NCI-H2196 treated with DMSO at 0.1 percent for 48 hours (cell line): ENCODE data around the gene CCRL2.
"Not testable (repeated sequence)": the region's sequence is repeated elsewhere in the genome, so short reads cannot be mapped to it uniquely, and the experiment has no call there.

ENCODE experiments used
- DNase-seq: peaks from one replicate; lab custom pipeline; 2025; ENCODE audit not compliant: unreplicated experiment; lab: John Stamatoyannopoulos, UW

CCRL2 gene

DNA sequence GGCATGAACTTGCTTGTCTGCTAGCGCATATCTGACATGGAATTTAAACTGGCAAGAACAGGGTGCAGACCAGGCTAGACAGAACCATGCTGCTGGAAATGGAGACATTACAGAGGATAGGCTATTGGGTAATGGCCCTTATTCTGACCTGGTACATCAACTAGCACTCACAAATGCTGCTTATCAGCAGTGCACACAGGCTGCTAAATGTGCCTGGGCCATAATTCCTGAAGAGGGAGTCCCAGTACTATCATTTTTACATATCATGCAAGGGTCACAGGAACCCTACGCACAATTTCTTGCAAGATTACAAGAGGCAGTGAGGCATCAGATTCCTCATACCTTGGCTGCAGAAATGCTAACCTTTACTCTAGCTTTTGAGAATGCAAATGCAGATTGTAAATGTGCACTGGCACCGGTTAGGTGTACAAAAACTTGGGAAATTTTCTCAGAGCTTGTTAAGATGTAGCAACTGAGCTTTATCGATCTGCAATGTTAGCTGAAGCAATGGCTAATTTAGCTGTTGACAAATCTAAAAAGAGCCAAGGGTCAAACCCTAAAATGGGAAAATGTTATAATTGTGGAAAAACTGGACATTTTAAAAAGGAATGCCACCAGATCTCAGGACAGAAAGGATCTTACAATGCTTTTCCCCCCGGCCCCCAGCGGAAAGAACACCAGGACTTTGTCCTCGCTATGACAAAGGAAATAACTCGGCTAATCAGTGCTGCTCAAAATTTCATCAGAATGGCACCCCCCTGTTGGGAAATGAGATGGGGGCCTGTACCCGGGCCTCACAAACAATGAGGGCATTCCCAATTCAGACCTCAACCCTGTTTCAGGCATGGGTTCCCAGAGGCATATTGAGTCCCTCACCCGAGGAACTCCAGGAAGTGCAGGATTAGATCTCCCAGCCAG is 21.1 kb downstream of the CCRL2 start:
- no peak for DNase-seq

DNA sequence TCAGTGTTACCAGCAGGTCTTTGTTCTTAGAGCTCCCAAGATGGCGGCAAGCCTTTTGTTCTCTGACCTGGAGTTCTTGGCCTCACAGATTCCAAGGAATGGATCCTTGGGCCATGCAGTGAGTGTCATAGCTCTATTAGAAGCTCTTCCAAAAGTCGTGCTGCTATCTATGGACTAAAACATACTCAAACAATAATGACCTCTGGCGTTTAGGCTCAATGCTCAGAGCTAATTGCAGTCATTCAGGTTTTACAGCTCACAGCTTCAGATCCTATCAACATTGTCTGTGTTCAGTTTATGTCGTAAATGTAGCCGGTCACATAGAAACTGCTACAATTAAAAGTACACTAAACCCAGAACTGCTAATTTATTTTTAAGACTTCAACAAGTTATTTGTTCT is 22.2 kb downstream of the CCRL2 start:
- no peak for DNase-seq

DNA sequence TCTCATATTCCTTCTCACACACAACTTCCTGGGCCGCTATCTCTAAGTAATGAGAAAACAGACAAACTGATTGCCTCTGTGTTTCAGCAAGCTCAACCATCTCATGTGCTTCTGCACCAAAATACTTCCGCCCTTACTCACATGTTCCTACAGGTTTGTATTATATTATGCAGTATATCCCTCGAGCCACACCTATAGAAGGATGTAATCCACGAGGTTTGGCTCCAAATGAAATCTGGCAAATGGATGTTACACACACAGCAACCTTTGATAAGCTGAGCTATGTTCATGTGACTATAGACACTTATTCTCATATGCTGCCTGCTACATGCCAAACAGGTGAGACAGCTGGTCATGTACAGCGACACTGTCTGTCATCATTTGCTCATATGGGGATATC is 22.6 kb downstream of the CCRL2 start:
- DNase-seq = no peak

DNA sequence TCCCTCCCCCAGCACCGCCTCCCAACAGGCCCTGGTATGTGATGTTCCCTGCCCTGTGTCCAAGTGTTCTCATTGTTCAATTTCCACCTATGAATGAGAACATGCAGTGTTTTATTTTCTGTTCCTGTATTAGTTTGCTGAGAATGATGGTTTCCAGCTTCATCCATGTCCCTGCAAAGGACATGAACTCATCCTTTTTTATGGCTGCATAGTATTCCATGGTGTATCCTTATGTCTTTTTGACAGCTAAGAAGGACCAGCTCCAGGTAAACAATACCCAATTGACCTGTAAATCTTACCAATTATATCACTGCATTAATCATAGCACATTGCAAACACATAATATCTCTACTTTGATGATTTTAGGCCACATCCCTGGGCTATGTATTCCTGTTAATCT is 23.8 kb downstream of the CCRL2 start:
- not testable (repeated sequence) for DNase-seq

DNA sequence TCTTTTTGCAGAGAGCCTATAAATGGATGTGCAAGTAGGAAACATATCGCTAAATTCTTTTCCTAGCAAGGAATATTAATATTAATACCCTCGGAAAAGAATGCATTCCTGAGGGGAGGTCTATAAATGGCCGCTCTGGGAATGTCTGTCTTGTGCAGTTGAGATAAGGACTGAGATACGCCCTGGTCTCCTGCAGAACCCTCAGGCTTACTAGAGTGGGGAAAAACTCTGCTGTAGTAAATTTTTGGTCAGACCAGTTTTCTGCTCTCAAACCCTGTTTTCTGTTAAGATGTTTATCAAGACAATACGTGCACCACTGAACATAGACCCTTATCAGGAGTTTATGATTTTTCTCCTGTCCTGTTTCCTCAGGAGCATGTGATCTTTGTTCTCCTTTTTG is 24.8 kb downstream of the CCRL2 start:
- DNase-seq = not testable (repeated sequence)

DNA sequence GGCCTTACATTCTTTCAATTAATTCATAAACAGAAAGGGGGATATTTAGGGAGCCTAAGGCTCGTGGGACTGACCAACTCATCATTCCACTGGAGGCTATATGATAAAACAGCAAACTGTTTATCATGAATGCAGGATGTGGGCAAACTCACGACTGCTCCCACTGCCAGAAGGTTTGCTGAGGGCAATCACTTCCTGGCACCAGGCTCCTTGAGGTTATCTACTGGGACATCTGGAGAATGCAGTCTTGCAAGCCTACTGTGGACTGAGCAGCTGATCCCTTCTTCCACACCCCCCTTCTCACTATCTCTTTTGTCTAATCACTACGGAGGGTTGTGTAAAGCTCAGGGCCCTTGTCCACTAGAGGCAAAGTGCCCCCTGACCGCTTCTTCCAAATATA is 26.1 kb downstream of the CCRL2 start:
- DNase-seq = not testable (repeated sequence)

DNA sequence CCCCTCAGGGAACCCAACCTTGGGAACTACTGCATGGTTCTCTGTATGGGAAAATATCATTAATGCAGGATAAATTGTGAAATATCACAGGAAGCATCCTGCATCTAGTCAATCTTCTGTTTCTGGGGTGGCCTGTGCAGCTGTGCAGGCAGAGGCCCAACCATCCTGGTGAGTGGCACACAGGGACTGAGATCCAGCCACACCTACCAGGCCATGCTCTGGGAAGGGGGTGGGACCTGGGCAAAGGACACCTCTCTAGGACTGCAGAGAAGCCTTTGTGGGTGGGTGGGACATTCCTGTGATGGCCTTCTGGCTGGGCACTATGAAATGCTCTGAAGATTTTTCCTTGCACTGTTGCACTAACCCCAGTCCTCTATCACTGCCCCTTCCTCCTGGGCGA is 26.8 kb downstream of the CCRL2 start:
- DNase-seq = no peak

DNA sequence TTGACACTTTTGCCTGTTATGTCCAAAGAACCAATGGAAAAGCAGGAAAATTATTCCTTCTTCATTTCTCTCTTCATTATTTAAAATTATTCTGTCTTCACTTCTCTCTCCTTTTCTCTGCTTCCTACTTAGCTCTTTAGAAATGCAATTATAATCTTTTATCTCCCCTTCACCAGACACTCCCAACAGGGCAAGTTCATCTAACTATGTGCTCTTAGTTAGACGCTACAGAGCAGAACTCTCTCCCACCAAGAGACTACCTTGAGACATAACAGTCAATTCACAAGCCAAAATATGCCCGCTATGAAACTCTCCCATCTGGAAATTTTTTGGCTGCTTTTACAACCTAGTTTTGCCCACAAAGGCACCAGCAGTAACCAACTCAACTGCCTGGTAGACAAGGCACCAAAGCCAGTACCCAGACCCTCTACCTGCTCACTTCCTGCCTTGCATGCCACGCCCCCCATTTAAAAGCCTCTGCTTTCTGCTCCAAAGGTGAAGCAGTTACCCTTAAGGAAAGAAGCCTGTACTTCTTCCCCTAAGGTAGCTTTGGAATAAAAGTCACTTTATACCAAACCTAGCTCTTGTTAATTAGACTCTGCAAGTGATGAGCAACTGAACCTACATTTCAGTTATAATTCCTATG is 28.1 kb downstream of the CCRL2 start:
- DNase-seq = no peak

DNA sequence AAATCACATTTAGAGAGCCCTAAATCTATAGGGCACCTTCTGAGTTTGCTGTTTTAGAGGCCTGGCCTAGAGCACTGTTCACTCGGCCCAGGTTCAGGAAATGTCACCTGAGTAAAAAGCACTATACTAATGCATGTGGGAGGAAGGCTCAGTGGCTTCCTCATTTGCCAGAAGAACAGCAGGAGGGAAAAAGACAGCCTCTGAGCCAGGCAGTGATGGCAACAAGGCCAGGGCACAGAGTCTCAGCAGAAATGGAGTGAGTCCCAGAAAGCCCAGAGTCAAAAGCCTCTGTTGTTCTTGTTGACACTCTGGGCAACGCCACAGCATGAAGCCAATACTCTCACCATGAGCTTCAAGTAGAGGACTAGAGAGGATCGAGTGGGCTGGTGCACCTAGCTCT is 31.8 kb downstream of the CCRL2 start:
- no peak for DNase-seq

DNA sequence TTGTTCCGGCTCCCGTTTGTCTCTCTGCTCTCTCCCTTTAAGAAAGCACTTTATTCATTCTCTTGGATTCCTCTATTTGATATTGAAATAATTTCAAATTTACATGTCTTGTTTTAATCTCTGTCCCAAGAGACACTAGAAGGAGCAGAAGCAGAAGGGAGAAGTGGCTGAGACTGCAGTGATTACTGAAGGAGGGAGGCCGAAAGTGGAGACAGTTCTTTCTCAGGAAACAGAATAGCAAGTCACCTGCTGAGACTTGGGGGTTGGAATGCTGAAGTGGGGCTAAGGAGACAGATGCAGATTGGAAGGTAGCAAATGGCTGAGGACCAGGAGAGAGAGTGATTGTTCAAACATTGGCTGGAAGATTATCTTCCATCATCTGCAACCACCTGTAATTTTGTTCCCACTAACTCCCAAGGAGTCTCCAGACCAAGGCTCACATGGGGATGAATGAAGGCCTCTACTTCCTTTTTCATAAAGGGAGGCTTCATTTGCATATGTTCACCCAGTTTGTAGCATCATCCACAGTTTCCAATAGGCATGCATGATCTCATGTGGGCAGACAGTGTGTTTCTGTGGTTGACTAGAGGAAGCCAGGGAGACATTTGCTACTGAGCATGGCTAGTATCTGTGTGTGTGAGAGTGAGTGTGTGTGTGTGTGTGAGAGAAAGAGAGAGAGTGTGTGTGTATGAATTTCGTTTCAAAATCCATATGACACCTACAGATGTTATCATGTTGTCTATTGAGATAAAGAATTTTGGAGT is 33.7 kb downstream of the CCRL2 start:
- DNase-seq = no peak

DNA sequence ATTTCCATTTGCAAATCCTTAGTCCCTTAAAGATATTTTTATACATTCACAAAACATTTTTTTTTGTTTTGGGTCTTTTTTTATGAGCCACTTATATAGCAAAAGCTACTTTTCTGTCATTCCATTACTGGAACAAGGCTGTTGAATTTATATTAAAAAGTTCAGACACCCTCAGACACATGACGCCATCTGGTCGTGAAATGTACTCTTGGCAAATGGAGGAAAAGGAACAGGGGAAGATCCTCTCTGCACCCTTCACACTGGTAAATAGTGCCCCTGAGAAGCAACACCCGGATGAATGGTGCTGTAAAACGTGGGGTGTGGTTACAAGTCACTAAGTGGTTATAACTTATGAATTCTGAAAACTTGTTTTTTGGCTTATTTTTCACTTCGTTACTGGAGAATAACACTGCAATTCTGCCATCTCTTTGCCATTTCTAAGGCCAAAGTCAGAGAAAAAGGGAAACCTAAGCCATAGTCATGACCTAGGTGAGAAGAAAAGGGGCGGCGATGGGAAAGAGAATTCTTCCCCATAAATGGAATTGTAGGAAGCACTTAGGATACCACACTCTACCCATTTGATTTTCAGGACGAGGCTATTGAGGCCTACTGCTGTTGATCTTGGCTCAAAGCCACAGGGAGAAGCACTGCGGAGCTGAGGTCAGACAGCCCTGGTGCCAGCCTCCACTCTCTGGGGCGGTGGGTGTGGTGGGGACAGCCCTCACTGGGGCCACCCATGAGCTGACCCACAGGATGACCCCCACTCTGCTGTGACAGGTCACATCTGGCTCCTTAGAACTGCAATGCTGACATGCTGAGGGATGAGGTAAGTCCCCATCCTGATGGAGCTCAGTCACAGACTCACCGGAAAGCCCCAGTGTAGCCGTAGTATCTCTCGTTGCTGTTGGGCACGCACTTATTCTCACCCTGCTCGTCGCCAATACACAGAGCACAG is 35.8 kb downstream of the CCRL2 start:
- DNase-seq = no peak

DNA sequence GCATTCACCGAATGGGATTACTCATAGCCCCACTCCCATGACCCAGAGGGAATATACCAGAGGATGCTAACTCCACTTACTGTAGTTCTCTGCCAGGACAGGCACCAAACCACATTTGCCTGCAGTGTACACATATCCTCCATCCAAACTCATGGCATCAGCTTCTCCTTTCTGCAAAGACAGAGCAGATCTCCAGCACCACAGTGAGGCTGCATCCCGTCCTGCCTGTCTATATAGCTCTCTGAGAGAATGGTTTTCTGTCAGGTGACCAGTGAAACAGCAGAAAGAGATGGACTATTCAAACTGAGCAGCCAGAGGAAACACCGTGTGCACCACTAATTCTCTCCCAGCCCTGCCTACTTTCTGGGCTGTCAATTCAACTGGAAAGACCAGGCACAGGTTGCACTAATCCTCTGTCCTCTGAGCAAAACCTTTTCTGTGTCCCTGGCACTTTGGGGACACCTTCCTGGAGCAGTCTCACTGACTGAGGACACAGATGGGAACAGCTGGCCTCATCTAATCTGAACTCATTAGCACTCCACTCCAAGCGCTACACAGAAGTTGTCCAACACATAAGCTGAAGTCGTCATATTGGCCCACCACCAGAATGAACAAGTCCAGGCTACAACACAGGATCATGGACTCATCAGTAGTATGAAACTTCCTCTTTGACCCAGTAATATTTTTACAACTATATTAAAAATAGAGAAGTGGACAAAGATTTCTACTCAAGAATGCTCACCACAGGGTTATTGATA is 40.3 kb downstream of the CCRL2 start:
- DNase-seq = no peak

DNA sequence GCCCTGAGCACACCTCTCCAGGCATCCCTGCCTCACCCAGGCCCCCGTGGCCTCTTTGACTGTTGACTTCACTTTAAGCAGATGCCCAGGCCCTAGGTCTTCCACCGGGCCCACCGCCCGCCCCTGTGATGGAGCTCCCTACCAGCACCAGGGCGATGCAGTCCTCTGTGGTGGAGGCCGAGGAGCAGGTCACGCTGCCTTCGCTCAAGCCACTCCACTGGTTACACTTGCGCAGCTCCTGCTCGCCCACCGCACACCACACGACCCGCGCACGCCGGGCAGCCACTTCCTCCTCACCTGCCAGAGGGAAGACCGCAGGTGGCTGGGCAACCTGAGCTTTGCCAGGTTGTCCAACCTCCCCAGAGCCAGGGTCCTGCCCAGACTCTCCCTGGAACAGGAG is 41.7 kb downstream of the CCRL2 start:
- no peak for DNase-seq

DNA sequence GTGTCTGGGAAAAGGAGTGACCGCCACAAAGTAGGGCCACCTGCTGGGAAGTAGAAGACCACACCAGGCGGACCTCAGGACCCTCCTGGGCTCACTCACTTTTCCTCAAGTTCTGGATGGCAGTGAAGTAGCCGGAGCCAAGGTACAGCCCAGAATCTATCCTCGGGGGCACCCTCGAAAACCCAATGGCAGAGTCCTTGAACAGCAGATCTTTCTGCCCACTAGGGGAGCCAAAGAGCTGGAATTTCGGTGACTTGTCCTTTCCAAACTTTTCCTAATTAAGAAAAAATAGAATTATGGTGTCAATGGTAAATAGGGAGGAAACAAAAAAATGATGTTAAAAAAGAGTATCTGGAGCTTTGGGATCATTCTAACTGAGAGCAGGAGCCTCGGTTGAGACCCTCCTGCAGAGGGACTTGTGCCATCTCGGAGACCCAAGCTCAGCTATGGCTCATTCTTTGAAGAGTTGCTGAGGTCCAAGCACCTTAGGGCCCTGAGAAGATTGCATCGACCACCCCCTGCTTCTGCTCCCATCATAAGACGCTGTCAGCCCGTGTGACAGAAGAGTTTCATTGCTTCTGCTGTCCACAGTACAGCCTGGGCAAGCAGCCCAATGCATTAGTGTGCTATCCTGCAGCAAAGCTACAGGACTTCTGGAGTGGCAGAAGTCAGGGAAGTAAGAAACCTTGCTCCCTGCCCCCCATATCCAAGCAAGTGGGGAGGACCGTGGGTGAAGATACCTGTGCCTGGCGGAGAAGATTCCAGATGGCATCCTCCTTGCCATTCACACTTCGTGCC is 42.9 kb downstream of the CCRL2 start:
- no peak for DNase-seq

DNA sequence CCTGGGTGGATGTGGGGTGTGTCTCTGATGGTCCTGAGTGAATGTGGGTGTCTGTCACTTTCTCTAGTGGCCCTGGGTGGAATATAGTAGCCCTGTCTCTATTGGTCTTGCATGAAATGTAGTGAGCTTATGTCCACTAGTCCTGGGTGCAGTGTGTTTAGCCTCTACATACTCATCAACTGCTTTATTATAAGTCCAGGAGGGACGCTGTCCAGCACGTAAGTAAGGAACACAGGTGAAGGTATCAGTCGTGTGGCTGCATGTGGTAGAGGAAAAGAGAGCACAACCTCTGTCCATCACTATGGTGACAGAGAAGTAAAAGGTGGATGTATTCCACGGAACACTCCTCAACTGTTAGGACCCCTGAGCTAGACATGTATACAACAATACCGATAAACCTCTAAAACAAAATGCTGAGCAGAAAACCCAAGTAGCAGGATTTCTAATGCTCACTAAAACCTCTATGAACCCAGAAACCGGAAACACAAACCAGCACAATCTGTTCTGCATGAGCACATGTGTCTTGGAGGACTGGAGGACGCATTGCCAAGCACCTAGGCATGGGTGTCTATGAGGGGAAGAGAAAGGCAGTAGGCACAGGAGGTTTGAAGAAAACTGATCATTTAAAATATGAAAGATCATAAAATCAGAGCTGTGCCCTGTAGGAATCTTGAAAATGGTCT is 46.6 kb downstream of the CCRL2 start:
- no peak for DNase-seq

DNA sequence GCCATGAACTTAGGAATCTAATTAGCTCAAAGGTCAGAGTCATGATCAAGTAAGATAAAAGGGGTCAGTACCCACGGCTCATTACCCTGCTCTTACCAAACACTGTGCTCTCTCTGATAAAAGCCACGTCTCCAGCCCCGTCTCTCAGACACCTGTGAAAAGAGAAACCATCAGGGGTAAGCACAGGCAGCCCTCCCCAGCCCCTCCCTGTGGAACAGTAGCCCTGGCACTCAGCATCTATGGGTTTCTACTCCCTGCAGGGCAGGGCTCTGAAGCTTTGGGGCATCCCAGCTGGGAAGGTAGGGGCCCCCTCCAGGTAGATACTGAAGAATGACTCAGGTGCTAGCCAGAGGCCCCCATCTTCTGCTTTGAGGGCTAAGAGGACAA is 47.1 kb downstream of the CCRL2 start:
- no peak for DNase-seq

DNA sequence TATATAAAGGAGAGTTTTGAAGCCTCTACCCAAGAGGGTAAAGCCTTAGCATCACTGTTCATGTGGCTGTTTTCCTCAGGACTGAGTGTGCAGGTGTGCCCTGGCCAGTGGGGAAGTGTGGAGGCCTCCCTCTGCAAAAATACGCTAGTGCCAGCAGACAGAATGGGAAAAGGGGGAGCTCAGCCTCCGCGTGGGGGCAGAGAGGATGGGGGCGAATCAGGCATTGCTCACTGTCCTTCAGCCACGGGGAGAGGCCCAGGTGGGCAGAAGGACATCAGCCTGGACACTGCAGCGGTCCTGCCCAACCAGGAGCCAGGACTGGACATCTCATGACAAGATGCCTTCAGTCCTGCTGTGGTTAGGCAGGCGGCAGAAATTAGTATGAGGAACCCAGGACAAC is 47.5 kb downstream of the CCRL2 start:
- DNase-seq = no peak

DNA sequence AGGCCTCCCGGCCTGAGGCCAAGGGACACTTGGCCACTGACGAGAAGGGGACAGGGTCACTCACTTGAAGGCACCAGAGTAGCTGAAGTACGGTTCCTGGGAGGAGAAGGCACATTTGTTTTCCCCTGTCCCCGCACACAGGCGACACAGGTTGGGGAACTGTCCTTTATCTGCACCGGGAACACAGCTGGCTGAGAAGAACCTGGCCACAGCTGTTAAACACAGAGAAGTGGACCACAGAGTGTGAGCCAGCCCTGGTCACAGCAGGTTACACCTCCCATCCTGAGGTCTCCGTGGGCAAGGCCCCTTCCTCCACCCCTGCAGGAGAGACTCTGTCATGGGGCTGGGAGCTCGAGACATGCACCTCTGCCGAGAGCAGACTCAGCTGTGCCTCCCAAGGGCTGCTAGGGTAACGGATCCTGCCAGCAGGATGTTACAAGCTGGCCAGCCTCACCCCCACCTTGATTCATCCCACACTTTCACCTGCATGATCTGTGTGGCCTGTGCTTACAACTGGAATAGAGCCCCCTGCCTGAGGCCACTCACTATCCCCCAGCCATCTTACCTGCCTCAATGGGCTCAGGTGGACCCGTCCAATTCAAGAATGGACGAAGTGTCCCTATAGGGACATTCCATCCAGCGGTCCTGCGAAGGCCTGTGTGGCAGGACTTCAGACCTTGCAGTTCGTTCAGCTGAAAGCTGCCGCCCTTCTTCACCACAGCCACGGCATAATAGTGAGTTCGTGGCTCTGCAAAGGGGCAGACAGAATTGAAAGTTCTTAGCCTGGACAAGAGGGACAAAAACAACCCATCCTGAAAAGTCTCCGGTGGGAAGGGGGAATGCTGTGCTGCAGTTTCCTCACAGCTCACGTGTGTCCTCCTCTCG is 48.4 kb downstream of the CCRL2 start:
- DNase-seq = no peak
